Colonic mucosa (tissue), 4 donors: ENCODE data around the gene SHH. TPM values are rescaled to one million over a fixed set of nuclear protein-coding genes. Genes with fewer than 3 reads are reported as not detected.

ENCODE experiments used
- DNase-seq: peaks from one replicate; pipeline ENCODE4 v3.0.0-alpha.2; 2020
- H3K27ac ChIP-seq: fragments of 200-600 bp; one replicate; pipeline ENCODE4 v1.8.0; 2021
- H3K27me3 ChIP-seq: fragments of 200-600 bp; one replicate; pipeline ENCODE4 v1.8.0; 2021
- H3K36me3 ChIP-seq: fragments of 200-600 bp; one replicate; pipeline ENCODE4 v1.8.0; 2021
- H3K4me1 ChIP-seq: fragments of 200-600 bp; one replicate; pipeline ENCODE4 v1.8.0; 2021; ENCODE audit warnings: mild to moderate bottlenecking
- H3K4me3 ChIP-seq: fragments of 200-600 bp; one replicate; pipeline ENCODE4 v1.8.0; 2021
- H3K9ac ChIP-seq, 2 donors: one replicate each; pipeline ENCODE4 v1.7.0; 2013; ENCODE audit warnings: control low read depth in 2 of 2, low read depth in 2 of 2, low read length in 2 of 2
- H3K9me3 ChIP-seq: fragments of 200-600 bp; one replicate; pipeline ENCODE4 v1.8.0; 2021
- CTCF ChIP-seq: fragments of 200-600 bp; IDR thresholded peaks from one replicate; pipeline ENCODE4 v1.8.0; 2022; ENCODE audit warnings: antibody characterized with exemption, mild to moderate bottlenecking
- intact Hi-C: fragments of 100-400 bp; cut with DNase I; formaldehyde crosslinking; loops from one replicate; pipeline ENCODE4 v1.14.1; 2022
- total RNA-seq, 2 donors: library from RNA; stranded (reverse); fragmentation: NEBNext Ultra II Directional in 1 of 2; extraction: Animal tissue kit (Norgen Biotek cat#: 25700) in 1 of 2; gene quantifications; one replicate each; pipeline ENCODE4 v1.2.1, GENCODE V29; 2021
- donor health status: healthy.
- donor health status: DM: no; HTN: no; CAD: no.
- donor health status: DM: no; HTN: no; CAD: no.

The SHH gene
- total RNA-seq, 2 donors from 2014 or later = 5.6 to 8.1 TPM

DNA sequence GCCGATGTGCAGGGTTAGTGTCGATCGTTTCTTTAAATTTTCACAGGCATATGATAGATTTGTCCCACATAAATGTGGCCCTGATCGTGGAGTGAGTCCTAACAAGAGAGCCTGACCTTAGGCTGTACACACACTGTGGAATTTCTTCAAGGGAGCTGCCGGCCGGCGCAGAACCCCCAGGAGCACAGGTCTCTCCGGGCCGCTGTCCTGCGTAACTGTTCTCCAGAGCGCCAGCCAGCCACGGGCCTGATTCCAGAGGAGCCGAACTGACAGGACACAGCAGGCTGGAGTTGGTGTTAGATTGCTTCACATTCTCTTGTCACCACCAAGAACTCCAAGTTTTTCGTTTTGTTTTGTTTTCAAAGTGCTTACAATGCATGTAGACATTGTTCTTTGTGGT is 37.3 kb downstream of the SHH start:
- Histone ChIP-seq H3K4me3 (no peak overlapping the region), H3K9me3 (no peaks in the 10 kb centered on the region), H3K27ac (no peak overlapping the region), H3K36me3 (peaks cover 15% of the 10 kb centered on the region), H3K27me3 (no peaks in the 10 kb centered on the region), H3K4me1 (no peaks in the 10 kb centered on the region), H3K9ac (no peak overlapping the region)
- TF ChIP-seq CTCF = no peak
- DNase-seq = no peak
- intact Hi-C loops = no loop called here

DNA sequence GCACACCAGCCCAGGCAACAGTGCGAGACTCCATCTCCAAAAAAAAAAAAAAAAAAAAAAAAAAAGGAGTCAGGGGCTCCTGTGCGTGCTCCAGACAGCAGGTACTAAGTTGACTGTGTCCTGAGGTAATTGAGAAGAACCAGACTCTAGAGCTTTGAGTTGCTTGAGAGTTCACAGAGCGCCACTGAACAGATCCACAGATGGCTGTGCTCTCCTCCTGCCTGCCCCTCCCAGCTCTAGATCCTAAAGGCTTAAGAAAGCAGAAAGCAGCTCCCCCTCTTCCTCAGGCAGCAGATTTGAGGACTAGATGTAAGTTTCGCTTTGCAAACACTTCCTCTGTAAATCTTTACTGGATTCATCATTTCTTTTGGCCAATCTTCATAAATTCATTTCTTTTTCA is 38.7 kb downstream of the SHH start:
- Histone ChIP-seq H3K27ac (no peak overlapping the region), H3K4me3 (no peak overlapping the region), H3K36me3 (peaks cover 22% of the 10 kb centered on the region), H3K27me3 (no peaks in the 10 kb centered on the region), H3K9ac (no peak overlapping the region), H3K9me3 (no peaks in the 10 kb centered on the region), H3K4me1 (no peaks in the 10 kb centered on the region)
- TF ChIP-seq CTCF = no peak
- DNase-seq = no peak
- intact Hi-C loops = no loop called here

- Histone ChIP-seq H3K9me3 (no peaks in the 10 kb centered on the region), H3K36me3 (peaks cover 28% of the 10 kb centered on the region), H3K27me3 (no peaks in the 10 kb centered on the region), H3K4me3 (no peak overlapping the region), H3K4me1 (no peaks in the 10 kb centered on the region), H3K27ac (no peak overlapping the region), H3K9ac (no peak overlapping the region)
- DNase-seq = no peak
- TF ChIP-seq CTCF = no peak
- intact Hi-C loops = no loop called here
Measured at GRCh38 chr7:155770241-155770640, 42.0 kb downstream of the SHH start.

GRCh38 chr7:155769701-155770100 is 42.6 kb downstream of the SHH start:
- Histone ChIP-seq H3K4me1 (no peaks in the 10 kb centered on the region), H3K9me3 (no peaks in the 10 kb centered on the region), H3K4me3 (no peak overlapping the region), H3K27ac (no peak overlapping the region), H3K27me3 (no peaks in the 10 kb centered on the region), H3K36me3 (peaks cover 24% of the 10 kb centered on the region), H3K9ac (no peak overlapping the region)
- no peak for DNase-seq
- intact Hi-C loops = loop anchor here (10.0 kb wide), 2 partner anchors 175 to 355 kb away; no protein-coding TSS in a partner anchor
- TF ChIP-seq CTCF = no peak

GRCh38 chr7:155766966-155767916 is 45.0 kb downstream of the SHH start:
- Histone ChIP-seq H3K9ac (no peak overlapping the region), H3K36me3 (peaks cover 19% of the 10 kb centered on the region), H3K4me3 (no peak overlapping the region), H3K27ac (no peak overlapping the region), H3K27me3 (no peaks in the 10 kb centered on the region), H3K9me3 (no peaks in the 10 kb centered on the region), H3K4me1 (no peaks in the 10 kb centered on the region)
- no peak for DNase-seq
- TF ChIP-seq CTCF = no peak
- intact Hi-C loops = loop anchor here (10.0 kb wide), 2 partner anchors 172 to 352 kb away; no protein-coding TSS in a partner anchor
